Measurements from ENCODE around the gene CTIF. TPM values are rescaled to one million over a fixed set of nuclear protein-coding genes. Genes with fewer than 3 reads are reported as not detected.

The CTIF gene
- total RNA-seq, 5 donors from 2014 or later (not counting 1 experiment from before 2014, with no cell fraction given), result 3.2 to 6.7 (median 4.7) TPM

- H3K36me3 ChIP-seq (ENCODE audit: control insufficient read depth in 2 of 2, extremely low read depth in 1 of 2, insufficient read depth in 1 of 2, low read length in 1 of 2), result no peaks in the 10 kb centered on the region
- CTCF ChIA-PET, result no interaction called here
Observed at GRCh38 chr18:48669991-48670750, 131.3 kb downstream of the CTIF start.

DNA sequence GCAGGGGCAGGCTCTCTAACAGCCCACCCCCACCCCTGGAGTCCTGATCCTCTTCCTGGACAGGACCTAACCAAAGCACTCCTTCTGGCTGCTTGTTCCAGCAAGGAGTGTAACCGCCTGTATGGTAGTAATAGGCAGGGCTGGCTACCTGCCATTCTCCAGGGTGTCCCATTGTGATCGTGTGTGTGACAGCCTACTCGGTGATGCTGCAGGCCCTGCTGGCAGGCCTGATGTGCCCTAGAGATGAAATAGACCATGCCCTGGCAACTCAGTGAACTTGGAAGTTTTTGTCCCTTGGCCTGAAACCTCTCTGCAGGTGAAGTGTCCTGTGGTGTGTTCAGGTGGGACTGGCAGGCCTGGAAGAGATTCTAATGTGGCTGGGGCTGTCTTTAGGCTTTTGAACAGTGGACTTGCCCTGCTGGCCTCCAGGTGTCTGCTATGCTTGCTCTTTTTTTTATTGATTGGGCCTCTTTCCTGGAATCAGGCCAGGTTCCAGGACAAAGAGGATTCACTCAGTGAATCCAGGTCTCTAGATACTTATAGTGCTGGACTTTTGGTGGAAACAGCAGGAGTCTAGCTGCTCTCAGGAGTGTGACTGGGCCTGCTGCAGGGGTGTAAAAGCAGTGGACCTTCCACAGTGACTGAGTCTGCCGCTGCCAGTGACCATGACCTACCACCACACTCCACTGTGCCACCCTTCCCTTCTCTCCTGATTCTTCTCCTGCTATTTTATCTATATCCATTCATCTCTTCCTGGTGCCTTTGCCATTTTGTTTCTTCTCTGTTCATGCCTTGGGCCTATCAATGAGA is 132.1 kb downstream of the CTIF start:
- H3K27me3 ChIP-seq (replicated peaks in 1 of 2; ENCODE audit: control insufficient read depth in 2 of 2, extremely low read depth in 1 of 2, insufficient read depth in 2 of 2, low read length in 1 of 2), result peaks cover 0 to 24% of the 10 kb centered on the region in 2 experiments
- no peak overlapping the region for H3K27ac ChIP-seq (ENCODE audit: low read length)
- ChIA-PET POLR2A (no interaction called here), CTCF (no interaction called here)
- DNase-seq, result no peak
- no peaks in the 10 kb centered on the region for H3K36me3 ChIP-seq (ENCODE audit: control insufficient read depth in 2 of 2, extremely low read depth in 1 of 2, insufficient read depth in 1 of 2, low read length in 1 of 2)
- peaks cover 0 to 7% of the 10 kb centered on the region in 2 experiments for H3K4me1 ChIP-seq (ENCODE audit: control insufficient read depth in 1 of 2, extremely low read depth in 1 of 2, insufficient read depth in 2 of 2, low read length in 2 of 2)
- no peaks in the 10 kb centered on the region for H3K9me3 ChIP-seq
- no peak overlapping the region for H3K4me3 ChIP-seq (ENCODE audit: control insufficient read depth in 1 of 2, extremely low read depth in 1 of 2, low read length in 1 of 2)
- Mint-ChIP-seq H3K4me1 (peaks cover 0 to 2% (median 2%) of the 10 kb centered on the region in 3 donors), H3K4me3 (no peak overlapping the region), H3K27ac (no peak overlapping the region), H3K27me3 (peaks cover 0 to 5% of the 10 kb centered on the region in 2 donors), H3K36me3 (peaks cover 15% of the 10 kb centered on the region), H3K9me3 (peaks cover 7 to 10% (median 9%) of the 10 kb centered on the region in 3 donors)
- ATAC-seq (replicated peaks in 1 of 4), result no peak
- 90% methylated on average over 4 of the region's 4 CpGs for WGBS (ENCODE audit: insufficient coverage)

More at GRCh38 chr18:48669991-48670750, 131.3 kb downstream of the CTIF start:
- ATAC-seq (replicated peaks in 1 of 4), result no peak
- Histone ChIP-seq H3K27me3 (replicated peaks in 1 of 2; ENCODE audit: control insufficient read depth in 2 of 2, extremely low read depth in 1 of 2, insufficient read depth in 2 of 2, low read length in 1 of 2) (peaks cover 0 to 20% of the 10 kb centered on the region in 2 experiments), H3K4me1 (ENCODE audit: control insufficient read depth in 1 of 2, extremely low read depth in 1 of 2, insufficient read depth in 2 of 2, low read length in 2 of 2) (peaks cover 0 to 2% of the 10 kb centered on the region in 2 experiments), H3K27ac (ENCODE audit: low read length) (no peak overlapping the region), H3K9me3 (no peaks in the 10 kb centered on the region), H3K4me3 (ENCODE audit: control insufficient read depth in 1 of 2, extremely low read depth in 1 of 2, low read length in 1 of 2) (no peak overlapping the region)
- H3K27me3 Mint-ChIP-seq, result peaks cover 0 to 5% of the 10 kb centered on the region in 2 donors
- H3K36me3 Mint-ChIP-seq, result peaks cover 21% of the 10 kb centered on the region
- peaks cover 11 to 16% (median 11%) of the 10 kb centered on the region in 3 donors for H3K9me3 Mint-ChIP-seq
- H3K27ac Mint-ChIP-seq, result no peak overlapping the region
- WGBS (ENCODE audit: insufficient coverage), result 93% methylated on average over 5 of the region's 7 CpGs
- DNase-seq, result no peak
- no peak overlapping the region for H3K4me3 Mint-ChIP-seq
- H3K4me1 Mint-ChIP-seq, result no peaks in the 10 kb centered on the region
- POLR2A ChIA-PET, result no interaction called here

DNA sequence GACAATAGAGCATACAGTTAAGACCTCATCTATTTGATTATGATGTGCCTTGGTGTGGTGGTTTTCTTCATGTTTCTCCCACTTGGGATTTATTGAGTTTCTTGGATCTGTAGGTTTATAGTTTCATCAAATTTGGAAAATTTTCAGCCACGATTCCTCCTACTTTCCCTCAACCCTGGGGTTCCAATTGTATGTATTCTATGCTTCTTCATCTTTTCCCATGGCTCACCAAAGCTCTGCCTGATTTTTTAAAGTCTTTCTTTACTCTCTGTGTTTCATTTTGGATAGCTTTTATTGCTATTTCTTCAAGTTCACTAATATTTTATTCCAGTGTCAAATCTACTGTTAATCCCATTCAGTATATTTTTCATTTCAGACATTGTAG is 132.7 kb downstream of the CTIF start:
- CTCF ChIA-PET, result interaction anchor here in 1 of 2 donors (0.9 kb wide), 1 partner anchor 18 kb away, joined by 3 read pairs; no protein-coding TSS in a partner anchor
- no CpG with 5 or more reads among the region's 1 CpG for WGBS (ENCODE audit: insufficient coverage)
- Mint-ChIP-seq H3K9me3 (peaks cover 4 to 7% (median 6%) of the 10 kb centered on the region in 3 donors), H3K4me3 (no peak overlapping the region), H3K27me3 (peaks cover 0 to 5% of the 10 kb centered on the region in 2 donors), H3K36me3 (peaks cover 12% of the 10 kb centered on the region), H3K27ac (no peak overlapping the region), H3K4me1 (peaks cover 0 to 2% (median 2%) of the 10 kb centered on the region in 3 donors)
- ATAC-seq (replicated peaks in 1 of 4), result no peak
- Histone ChIP-seq H3K36me3 (ENCODE audit: control insufficient read depth in 2 of 2, extremely low read depth in 1 of 2, insufficient read depth in 1 of 2, low read length in 1 of 2) (no peaks in the 10 kb centered on the region), H3K27me3 (replicated peaks in 1 of 2; ENCODE audit: control insufficient read depth in 2 of 2, extremely low read depth in 1 of 2, insufficient read depth in 2 of 2, low read length in 1 of 2) (peaks cover 0 to 22% of the 10 kb centered on the region in 2 experiments), H3K4me1 (ENCODE audit: control insufficient read depth in 1 of 2, extremely low read depth in 1 of 2, insufficient read depth in 2 of 2, low read length in 2 of 2) (peaks cover 0 to 7% of the 10 kb centered on the region in 2 experiments), H3K4me3 (ENCODE audit: control insufficient read depth in 1 of 2, extremely low read depth in 1 of 2, low read length in 1 of 2) (no peak overlapping the region), H3K27ac (ENCODE audit: low read length) (no peak overlapping the region), H3K9me3 (no peaks in the 10 kb centered on the region)
- DNase-seq, result no peak
- POLR2A ChIA-PET, result no interaction called here

- 60% methylated on average over 5 of the region's 6 CpGs for whole genome bisulfite sequencing (ENCODE audit: insufficient coverage)
- H3K27ac ChIP-seq (ENCODE audit: low read length), result no peak overlapping the region
- DNase-seq (no peak), ATAC-seq (replicated peaks in 1 of 4) (no peak)
- no peak overlapping the region for H3K4me3 ChIP-seq (ENCODE audit: control insufficient read depth in 1 of 2, extremely low read depth in 1 of 2, low read length in 1 of 2)
- Mint-ChIP-seq H3K36me3 (peaks cover 12% of the 10 kb centered on the region), H3K9me3 (peaks cover 4 to 7% (median 6%) of the 10 kb centered on the region in 3 donors), H3K4me1 (peaks cover 0 to 3% (median 2%) of the 10 kb centered on the region in 3 donors), H3K27me3 (peaks cover 0 to 5% of the 10 kb centered on the region in 2 donors), H3K4me3 (no peak overlapping the region), H3K27ac (no peak overlapping the region)
- ChIA-PET POLR2A (no interaction called here), CTCF (interaction anchor here (0.7 to 2.0 kb wide), 2 partner anchors 330 to 566 kb away, joined by 3 to 8 read pairs; no protein-coding TSS in a partner anchor)
- no peaks in the 10 kb centered on the region for H3K36me3 ChIP-seq (ENCODE audit: control insufficient read depth in 2 of 2, extremely low read depth in 1 of 2, insufficient read depth in 1 of 2, low read length in 1 of 2)
- H3K9me3 ChIP-seq, result no peaks in the 10 kb centered on the region
- H3K27me3 ChIP-seq (replicated peaks in 1 of 2; ENCODE audit: control insufficient read depth in 2 of 2, extremely low read depth in 1 of 2, insufficient read depth in 2 of 2, low read length in 1 of 2), result peaks cover 0 to 21% of the 10 kb centered on the region in 2 experiments
- H3K4me1 ChIP-seq (ENCODE audit: control insufficient read depth in 1 of 2, extremely low read depth in 1 of 2, insufficient read depth in 2 of 2, low read length in 2 of 2), result peaks cover 0 to 10% of the 10 kb centered on the region in 2 experiments
Observed at GRCh38 chr18:48672671-48673340, 134.0 kb downstream of the CTIF start.

DNA sequence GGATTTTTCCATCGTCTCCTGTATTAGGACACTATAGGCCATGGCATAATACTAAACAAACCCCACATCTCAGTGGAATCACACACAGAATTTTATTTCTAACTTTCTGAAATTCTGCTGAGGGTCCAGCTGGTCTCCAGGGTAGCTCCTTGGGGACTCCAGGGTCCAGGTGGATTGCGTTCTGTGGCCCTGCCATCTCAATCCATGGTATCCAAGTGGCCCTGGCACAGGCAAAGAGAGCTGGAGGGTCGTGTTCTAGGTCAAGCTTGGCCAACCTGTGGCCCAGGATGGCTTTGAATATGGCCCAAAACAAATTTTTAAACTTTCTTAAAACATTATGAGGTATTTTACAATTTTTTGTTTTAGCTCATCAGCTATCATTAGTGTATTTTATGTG is 134.6 kb downstream of the CTIF start:
- Mint-ChIP-seq H3K27me3 (peaks cover 0 to 5% of the 10 kb centered on the region in 2 donors), H3K4me3 (no peak overlapping the region), H3K27ac (no peak overlapping the region), H3K9me3 (peaks cover 4 to 7% (median 6%) of the 10 kb centered on the region in 3 donors), H3K36me3 (peaks cover 12% of the 10 kb centered on the region), H3K4me1 (peaks cover 0 to 3% (median 2%) of the 10 kb centered on the region in 3 donors)
- Histone ChIP-seq H3K27ac (ENCODE audit: low read length) (no peak overlapping the region), H3K36me3 (ENCODE audit: control insufficient read depth in 2 of 2, extremely low read depth in 1 of 2, insufficient read depth in 1 of 2, low read length in 1 of 2) (no peaks in the 10 kb centered on the region), H3K27me3 (replicated peaks in 1 of 2; ENCODE audit: control insufficient read depth in 2 of 2, extremely low read depth in 1 of 2, insufficient read depth in 2 of 2, low read length in 1 of 2) (peaks cover 0 to 21% of the 10 kb centered on the region in 2 experiments), H3K4me3 (ENCODE audit: control insufficient read depth in 1 of 2, extremely low read depth in 1 of 2, low read length in 1 of 2) (no peak overlapping the region), H3K9me3 (no peaks in the 10 kb centered on the region), H3K4me1 (ENCODE audit: control insufficient read depth in 1 of 2, extremely low read depth in 1 of 2, insufficient read depth in 2 of 2, low read length in 2 of 2) (peaks cover 0 to 10% of the 10 kb centered on the region in 2 experiments)
- 50% methylated on average over 3 of the region's 3 CpGs for WGBS (ENCODE audit: insufficient coverage)
- ChIA-PET CTCF (interaction anchor here (0.6 to 2.0 kb wide), 4 partner anchors 559 to 1185 kb away, joined by 3 to 8 read pairs (median 3); no protein-coding TSS in a partner anchor), POLR2A (no interaction called here)
- no peak for DNase-seq
- no peak for ATAC-seq (replicated peaks in 1 of 4)

All from T-cell (primary cell).